Upper lobe of right lung (tissue), 1 donor: ENCODE measurements around the gene FUT2. TPM values are rescaled to one million over a fixed set of nuclear protein-coding genes. Genes with fewer than 3 reads are reported as not detected.

Source experiments
- ATAC-seq: fragments of 200-7000 bp; cut with Tn5 transposase; one replicate; pipeline ENCODE4 v1.9.1; 2020; ENCODE audit warnings: mild to moderate bottlenecking, moderate library complexity
- DNase-seq: peaks from one replicate; pipeline ENCODE4 v3.0.0-alpha.2; 2020
- H3K27ac ChIP-seq: fragments of 200-600 bp; one replicate; pipeline ENCODE4 v1.8.0; 2022
- H3K27me3 ChIP-seq: fragments of 200-600 bp; one replicate; pipeline ENCODE4 v1.8.0; 2022; ENCODE audit warnings: mild to moderate bottlenecking
- H3K36me3 ChIP-seq: fragments of 200-600 bp; one replicate; pipeline ENCODE4 v1.8.0; 2022
- H3K4me1 ChIP-seq: fragments of 200-600 bp; one replicate; pipeline ENCODE4 v1.8.0; 2022
- H3K4me3 ChIP-seq: fragments of 200-600 bp; one replicate; pipeline ENCODE4 v1.8.0; 2022; ENCODE audit warnings: mild to moderate bottlenecking
- H3K9me3 ChIP-seq: fragments of 200-600 bp; one replicate; pipeline ENCODE4 v1.8.0; 2022
- CTCF ChIP-seq: fragments of 200-600 bp; IDR thresholded peaks from one replicate; pipeline ENCODE4 v1.8.0; 2022; ENCODE audit warnings: antibody characterized with exemption
- intact Hi-C: fragments of 100-400 bp; cut with DNase I; formaldehyde crosslinking; loops from one replicate; pipeline ENCODE4 v1.11.0; 2022
- total RNA-seq: library from RNA; stranded (reverse); fragmentation: NEBNext Ultra II Directional; extraction: Animal tissue kit (Norgen Biotek cat#: 25700); gene quantifications from one replicate; pipeline ENCODE4 v1.2.1, GENCODE V29; 2021
- donor health status: DM: no; HTN: yes; CAD: no; lungs with severe emphysema.

FUT2 gene
- total RNA-seq, 1 donor from 2014 or later, result 0.81 TPM

- ATAC-seq (peak; percentile 70), DNase-seq (no peak)
- TF ChIP-seq CTCF, result no peak
- Histone ChIP-seq H3K27me3 (no peaks in the 10 kb centered on the region), H3K9me3 (no peaks in the 10 kb centered on the region), H3K4me1 (peaks cover 11% of the 10 kb centered on the region), H3K27ac (peak overlapping the region; percentile 24), H3K36me3 (no peaks in the 10 kb centered on the region), H3K4me3 (no peak overlapping the region)
- intact Hi-C loops, result no loop called here
Measured at GRCh38 chr19:48698046-48698445, 2.3 kb downstream of the FUT2 start.

GRCh38 chr19:48702701-48703100, 6.9 kb downstream of the FUT2 start:
- Histone ChIP-seq H3K9me3 (no peaks in the 10 kb centered on the region), H3K36me3 (no peaks in the 10 kb centered on the region), H3K27ac (no peak overlapping the region), H3K4me3 (no peak overlapping the region), H3K27me3 (no peaks in the 10 kb centered on the region), H3K4me1 (peaks cover 4% of the 10 kb centered on the region)
- TF ChIP-seq CTCF, result no peak
- DNase-seq (no peak), ATAC-seq (no peak)
- intact Hi-C loops, result no loop called here

GRCh38 chr19:48703316-48703715, 7.5 kb downstream of the FUT2 start:
- no peak overlapping the region for H3K27ac ChIP-seq
- no peaks in the 10 kb centered on the region for H3K36me3 ChIP-seq
- peak; percentile 14 for ATAC-seq
- DNase-seq, result no peak
- H3K4me1 ChIP-seq, result peaks cover under 1% of the 10 kb centered on the region
- H3K27me3 ChIP-seq, result no peaks in the 10 kb centered on the region
- intact Hi-C loops, result no loop called here
- TF ChIP-seq CTCF, result no peak
- H3K4me3 ChIP-seq, result no peak overlapping the region
- no peaks in the 10 kb centered on the region for H3K9me3 ChIP-seq

- no peak overlapping the region for H3K27ac ChIP-seq
- TF ChIP-seq CTCF, result no peak
- ATAC-seq (no peak), DNase-seq (no peak)
- no peak overlapping the region for H3K4me3 ChIP-seq
- no peaks in the 10 kb centered on the region for H3K4me1 ChIP-seq
- no peaks in the 10 kb centered on the region for H3K36me3 ChIP-seq
- H3K27me3 ChIP-seq, result no peaks in the 10 kb centered on the region
- H3K9me3 ChIP-seq, result no peaks in the 10 kb centered on the region
- intact Hi-C loops, result no loop called here
Measured at GRCh38 chr19:48705431-48705830, 9.7 kb downstream of the FUT2 start.

- H3K4me1 ChIP-seq, result peaks cover 6% of the 10 kb centered on the region
- no peak for TF ChIP-seq CTCF
- ATAC-seq, result no peak
- H3K27me3 ChIP-seq, result no peaks in the 10 kb centered on the region
- H3K36me3 ChIP-seq, result no peaks in the 10 kb centered on the region
- no peak overlapping the region for H3K27ac ChIP-seq
- no peaks in the 10 kb centered on the region for H3K9me3 ChIP-seq
- no peak for DNase-seq
- intact Hi-C loops, result no loop called here
- H3K4me3 ChIP-seq, result no peak overlapping the region
Measured at GRCh38 chr19:48708471-48708870, 12.7 kb downstream of the FUT2 start.

GRCh38 chr19:48711106-48711662, 15.4 kb downstream of the FUT2 start:
- intact Hi-C loops, result no loop called here
- H3K4me3 ChIP-seq, result no peak overlapping the region
- no peak for TF ChIP-seq CTCF
- no peak for ATAC-seq
- DNase-seq, result no peak
- H3K36me3 ChIP-seq, result no peaks in the 10 kb centered on the region
- H3K9me3 ChIP-seq, result no peaks in the 10 kb centered on the region
- peaks cover 17% of the 10 kb centered on the region for H3K4me1 ChIP-seq
- H3K27ac ChIP-seq, result no peak overlapping the region
- no peaks in the 10 kb centered on the region for H3K27me3 ChIP-seq
